Sigmoid colon (tissue), 7 donors: ENCODE data around the gene GIMAP8. TPM values are rescaled to one million over a fixed set of nuclear protein-coding genes. Genes with fewer than 3 reads are reported as not detected.

Experiments used
- DNase-seq: peaks from one replicate; pipeline ENCODE4 v3.0.0-alpha.2; 2019
- H3K27ac ChIP-seq, 4 donors: fragments of 200-600 bp; sonication (generic); one replicate each; pipeline ENCODE4 v1.5.1; 2016 to 2019; ENCODE audit warnings: mild to moderate bottlenecking in 1 of 4
- H3K27me3 ChIP-seq, 3 donors: fragments of 200-600 bp; sonication (generic); one replicate each; pipeline ENCODE4 v1.5.1; 2019; ENCODE audit warnings: mild to moderate bottlenecking in 1 of 3
- H3K36me3 ChIP-seq, 4 donors: fragments of 200-600 bp; sonication (generic); one replicate each; pipeline ENCODE4 v1.5.1; 2016 to 2019
- H3K4me1 ChIP-seq, 4 donors: fragments of 200-600 bp; sonication (generic); one replicate each; pipeline ENCODE4 v1.5.1; 2017 to 2019
- H3K4me3 ChIP-seq, 4 donors: fragments of 200-600 bp; sonication (generic); one replicate each; pipeline ENCODE4 v1.5.1; 2017 to 2019; ENCODE audit warnings: mild to moderate bottlenecking in 2 of 4, moderate library complexity in 1 of 4
- H3K9me3 ChIP-seq, 4 donors: fragments of 200-600 bp in 3 of 4; sonication (generic) in 3 of 4; one replicate each; pipeline versions ENCODE4 v1.5.1 to v1.6.1; 2013 to 2019
- EP300 ChIP-seq, 4 donors: sonication (generic); formaldehyde crosslinking; IDR thresholded peaks; one replicate each; pipeline ENCODE4 v1.6.1; 2017; ENCODE audit warnings: antibody characterized with exemption in 4 of 4
- POLR2A ChIP-seq, 2 donors: fragments of 450-650 bp; IDR thresholded peaks; one replicate each; pipeline ENCODE4 v1.6.1; 2016; ENCODE audit warnings: antibody characterized with exemption in 2 of 2, mild to moderate bottlenecking in 2 of 2, moderate library complexity in 2 of 2
- POLR2AphosphoS5 ChIP-seq, 4 donors: sonication (generic); formaldehyde crosslinking; IDR thresholded peaks; one replicate each; pipeline ENCODE4 v1.6.1; 2017; ENCODE audit warnings: antibody characterized with exemption in 4 of 4
- WGBS, 2 donors: extraction: QIAGEN DNeasy Blood & Tissue Kit; methylation state at CpG; one replicate each; pipeline ENCODE4 v1.1.7; 2013; 5-methylcytosine and 5-hydroxymethylcytosine counted together
- intact Hi-C: fragments of 100-400 bp; cut with DNase I; formaldehyde crosslinking; loops from one replicate; pipeline ENCODE4 v1.15.1; 2023
- polyA plus RNA-seq, 3 donors: library from polyadenylated mRNA; stranded (reverse); fragments of 200-250 nt; gene quantifications; one replicate each; pipeline ENCODE4 v1.2.3, GENCODE V29; 2013
- total RNA-seq, 4 donors: library from RNA; depleted of rRNA; stranded (reverse); fragments of >200 nt; gene quantifications; one replicate each; pipeline ENCODE4 v1.1.0, GENCODE V29; 2016
- TF ChIP-seq, protein P1 (sequence below), 4 experiments: fragments of 450-650 bp in 3 of 4; fragments of 200-600 bp in 1 of 4; IDR thresholded peaks; one replicate each; pipeline ENCODE4 v1.5.1; 2016 to 2019; ENCODE audit warnings: antibody characterized with exemption in 4 of 4, mild to moderate bottlenecking in 3 of 4, moderate library complexity in 2 of 4
- donor health status: healthy with polysubstance abuse.
- donor health status: Bipolar disorder and iron deficiency.
- donor health status: healthy.

Gene GIMAP8
- 1 to 10 TPM; 5.3 to 7.9 (median 7.2) TPM for total RNA-seq
- 10 to 100 TPM in 1 of 3 donors, 1 to 10 TPM in 2; 2.4 to 10.7 (median 2.8) TPM for polyA plus RNA-seq

DNA sequence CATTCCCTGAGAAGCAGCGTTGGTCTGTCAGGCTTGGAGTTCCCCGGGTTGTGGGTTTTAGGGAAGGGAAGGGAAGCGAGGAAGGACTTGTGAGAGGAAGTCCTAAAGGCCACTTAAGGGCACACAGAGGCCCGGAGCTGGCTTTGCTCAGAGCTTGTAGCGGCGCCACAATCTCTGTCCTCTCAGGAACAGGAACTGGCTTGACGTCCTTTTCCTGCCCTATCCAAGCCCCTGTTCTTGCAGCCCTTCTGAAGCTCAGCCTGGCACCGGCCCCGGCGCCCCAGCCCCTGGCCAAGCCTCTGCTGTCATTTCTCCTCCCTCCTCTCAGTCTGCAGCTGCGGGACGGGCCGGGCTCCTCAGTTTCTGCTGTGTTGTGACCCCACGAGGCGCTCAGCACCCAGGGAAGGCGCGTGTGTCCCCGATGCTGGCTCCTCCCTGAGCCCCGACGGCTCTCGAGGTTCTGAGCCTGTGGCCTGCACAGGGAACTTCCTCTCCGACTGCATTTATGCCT is at the start of gene GIMAP8:
Gene GIMAP8, plus strand, starts transcription at position 140 of the 511 bp plus-strand sequence. CDS start 16,069 bp downstream, outside the sequence.
- DNase-seq: peak; percentile 80
- peak within 1 kb of the TSS; percentile 19 to 44 (median 38) for H3K4me3 ChIP-seq
- WGBS, 2 donors: 33 to 72% methylated on average over 22 of the region's 22 CpGs
- H3K27ac ChIP-seq: peak within 1 kb of the TSS; percentile 55 to 77 (median 60)
- no peak for TF ChIP-seq POLR2A (IDR thresholded peaks at IDR 0.05)
- TF ChIP-seq POLR2AphosphoS5 (IDR thresholded peaks at IDR 0.05): peak in 2 of 4 donors; percentile 14 to 41
- TF ChIP-seq EP300 (IDR thresholded peaks at IDR 0.05): no peak
- TF ChIP-seq, protein P1, sequence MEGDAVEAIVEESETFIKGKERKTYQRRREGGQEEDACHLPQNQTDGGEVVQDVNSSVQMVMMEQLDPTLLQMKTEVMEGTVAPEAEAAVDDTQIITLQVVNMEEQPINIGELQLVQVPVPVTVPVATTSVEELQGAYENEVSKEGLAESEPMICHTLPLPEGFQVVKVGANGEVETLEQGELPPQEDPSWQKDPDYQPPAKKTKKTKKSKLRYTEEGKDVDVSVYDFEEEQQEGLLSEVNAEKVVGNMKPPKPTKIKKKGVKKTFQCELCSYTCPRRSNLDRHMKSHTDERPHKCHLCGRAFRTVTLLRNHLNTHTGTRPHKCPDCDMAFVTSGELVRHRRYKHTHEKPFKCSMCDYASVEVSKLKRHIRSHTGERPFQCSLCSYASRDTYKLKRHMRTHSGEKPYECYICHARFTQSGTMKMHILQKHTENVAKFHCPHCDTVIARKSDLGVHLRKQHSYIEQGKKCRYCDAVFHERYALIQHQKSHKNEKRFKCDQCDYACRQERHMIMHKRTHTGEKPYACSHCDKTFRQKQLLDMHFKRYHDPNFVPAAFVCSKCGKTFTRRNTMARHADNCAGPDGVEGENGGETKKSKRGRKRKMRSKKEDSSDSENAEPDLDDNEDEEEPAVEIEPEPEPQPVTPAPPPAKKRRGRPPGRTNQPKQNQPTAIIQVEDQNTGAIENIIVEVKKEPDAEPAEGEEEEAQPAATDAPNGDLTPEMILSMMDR (IDR thresholded peaks at IDR 0.05): no peak
- H3K27me3 ChIP-seq: peaks cover 2 to 21% (median 10%) of the 10 kb centered on the region in 3 donors
- H3K9me3 ChIP-seq: no peaks in the 10 kb centered on the region
- peaks cover 0 to 19% (median 1%) of the 10 kb centered on the region in 4 donors for H3K4me1 ChIP-seq
- H3K36me3 ChIP-seq: no peaks in the 10 kb centered on the region
- intact Hi-C loops: no loop called here

DNA sequence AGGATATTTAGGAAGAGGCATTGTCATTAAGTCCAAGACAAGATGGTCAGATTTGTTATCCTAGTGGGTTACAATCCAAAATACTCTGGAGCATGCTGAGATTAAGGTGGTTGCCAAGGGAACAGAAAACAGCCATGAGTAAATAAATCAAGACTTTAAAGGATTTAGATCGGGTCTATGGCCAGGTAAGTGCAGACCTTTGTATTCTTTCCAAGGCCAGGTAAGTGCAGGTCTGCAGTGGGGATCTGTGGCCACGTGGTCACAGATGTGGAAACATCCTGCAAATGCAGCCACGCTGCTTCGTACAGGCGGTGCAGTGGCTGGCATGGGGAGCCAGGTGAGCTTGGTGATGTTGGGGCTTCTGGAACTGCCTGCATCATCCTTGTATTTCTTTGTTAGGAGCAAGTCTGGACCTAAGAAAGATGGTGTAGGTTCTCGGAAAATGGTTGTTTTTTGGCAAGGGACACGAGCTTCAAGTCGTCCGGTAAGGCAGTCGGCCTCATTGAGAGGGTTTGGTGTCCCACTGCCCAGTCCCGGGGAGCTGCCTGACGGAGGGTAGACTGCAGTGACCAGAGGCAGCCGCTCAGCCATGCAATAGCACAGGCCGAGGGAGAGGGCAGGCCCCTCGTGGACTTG is 49.5 kb upstream of the GIMAP8 start:
- H3K27ac ChIP-seq: no peak overlapping the region
- peak; percentile 59 for DNase-seq
- TF ChIP-seq, protein P1 (IDR thresholded peaks at IDR 0.05): no peak
- no peak for TF ChIP-seq POLR2A (IDR thresholded peaks at IDR 0.05)
- no peak for TF ChIP-seq POLR2AphosphoS5 (IDR thresholded peaks at IDR 0.05)
- TF ChIP-seq EP300 (IDR thresholded peaks at IDR 0.05): no peak
- H3K9me3 ChIP-seq: no peaks in the 10 kb centered on the region
- peaks cover 0 to 18% (median 13%) of the 10 kb centered on the region in 4 donors for H3K4me1 ChIP-seq
- peaks cover 0 to 27% (median 16%) of the 10 kb centered on the region in 4 donors for H3K36me3 ChIP-seq
- 64 to 84% methylated on average over 15 of the region's 15 CpGs for WGBS, 2 donors
- H3K4me3 ChIP-seq: no peak overlapping the region
- no peaks in the 10 kb centered on the region for H3K27me3 ChIP-seq
- intact Hi-C loops: loop anchor here (10.0 kb wide), 3 partner anchors 526 to 1136 kb away; partner anchors contain the start of genes ATP6V0E2, ZNF467 and ZNF783

DNA sequence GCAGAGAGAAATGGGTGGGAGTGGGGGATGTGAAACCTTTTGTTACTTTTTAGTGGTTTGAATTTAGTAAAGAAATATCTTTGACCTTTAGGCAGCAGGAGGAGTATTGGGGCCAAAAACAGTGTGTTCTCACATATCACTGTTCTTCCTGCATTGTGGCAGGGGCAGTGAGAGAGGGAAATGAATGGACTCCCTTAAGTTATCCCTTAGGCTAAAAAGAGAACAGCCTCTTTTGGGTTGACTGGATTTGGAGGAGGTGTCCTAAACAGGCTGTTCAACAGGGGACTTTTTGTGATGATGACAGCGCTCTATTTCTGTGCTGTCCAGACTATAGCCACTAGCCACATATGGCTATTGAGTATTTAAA is 49.0 kb upstream of the GIMAP8 start:
- TF ChIP-seq POLR2A (IDR thresholded peaks at IDR 0.05): no peak
- TF ChIP-seq, protein P1 (IDR thresholded peaks at IDR 0.05): no peak
- no peak for TF ChIP-seq POLR2AphosphoS5 (IDR thresholded peaks at IDR 0.05)
- TF ChIP-seq EP300 (IDR thresholded peaks at IDR 0.05): no peak
- H3K4me1 ChIP-seq: peaks cover 0 to 23% (median 18%) of the 10 kb centered on the region in 4 donors
- intact Hi-C loops: loop anchor here (10.0 kb wide), 3 partner anchors 527 to 1137 kb away; partner anchors contain the start of genes ATP6V0E2, ZNF467 and ZNF783
- H3K27ac ChIP-seq: no peak overlapping the region
- DNase-seq: no peak
- no peaks in the 10 kb centered on the region for H3K27me3 ChIP-seq
- 91 to 93% methylated on average over 1 of the region's 1 CpG for WGBS, 2 donors
- no peak overlapping the region for H3K4me3 ChIP-seq
- H3K36me3 ChIP-seq: peaks cover 0 to 26% (median 15%) of the 10 kb centered on the region in 4 donors
- no peaks in the 10 kb centered on the region for H3K9me3 ChIP-seq

DNA sequence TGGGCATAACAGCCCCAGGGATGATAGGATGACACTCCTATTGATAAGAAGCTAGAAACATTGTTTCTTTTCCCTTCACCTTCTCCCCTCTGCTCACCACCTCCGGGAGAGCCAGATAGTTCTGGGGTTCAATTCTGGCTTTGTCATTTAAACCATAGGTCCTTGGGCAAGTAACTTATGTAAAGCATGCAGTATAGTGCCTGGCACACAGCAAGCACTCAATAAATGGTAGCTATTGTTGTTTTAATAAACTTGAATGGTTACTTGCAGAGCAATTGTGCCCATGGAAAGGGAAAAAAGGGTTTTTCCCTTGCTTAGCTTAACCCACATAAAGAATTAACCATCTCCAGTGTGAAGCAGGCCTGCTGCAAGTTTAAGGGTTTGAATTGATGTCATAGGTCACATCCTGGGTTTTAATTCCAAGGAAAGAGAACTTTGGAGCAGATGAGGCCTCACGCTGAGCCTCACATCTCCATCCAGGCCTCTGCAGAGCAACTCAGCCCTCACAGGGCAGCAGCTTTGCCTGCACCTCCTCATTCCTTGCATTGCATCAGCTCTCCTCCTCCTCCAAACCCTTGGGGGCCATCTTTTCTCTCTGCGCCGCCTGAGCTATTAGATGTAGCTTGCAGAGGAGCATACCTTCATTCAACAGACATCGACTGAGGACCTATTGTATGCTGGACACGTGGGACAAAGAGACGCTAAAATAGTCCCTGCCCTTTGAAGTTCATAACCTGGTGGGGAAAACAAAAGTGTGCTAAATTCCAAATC is 48.4 kb upstream of the GIMAP8 start:
- 87 to 89% methylated on average over 7 of the region's 7 CpGs for WGBS, 2 donors
- H3K4me3 ChIP-seq: no peak overlapping the region
- peaks cover 0 to 30% (median 24%) of the 10 kb centered on the region in 4 donors for H3K4me1 ChIP-seq
- peak; percentile 17 for DNase-seq
- no peaks in the 10 kb centered on the region for H3K27me3 ChIP-seq
- TF ChIP-seq, protein P1 (IDR thresholded peaks at IDR 0.05): no peak
- TF ChIP-seq EP300 (IDR thresholded peaks at IDR 0.05) (no peak), POLR2AphosphoS5 (IDR thresholded peaks at IDR 0.05) (no peak), POLR2A (IDR thresholded peaks at IDR 0.05) (no peak)
- intact Hi-C loops: loop anchor here (10.0 kb wide), 3 partner anchors 527 to 1137 kb away; partner anchors contain the start of genes ATP6V0E2, ZNF467 and ZNF783
- peaks cover 0 to 21% (median 13%) of the 10 kb centered on the region in 4 donors for H3K36me3 ChIP-seq
- no peaks in the 10 kb centered on the region for H3K9me3 ChIP-seq
- no peak overlapping the region for H3K27ac ChIP-seq
